Peyer's patch (tissue), 4 donors: ENCODE data around the gene FGF8.

Source experiments
- POLR2A ChIP-seq, 2 donors: fragments of 450-650 bp; IDR thresholded peaks; one replicate each; pipeline ENCODE4 v1.5.1; 2017; ENCODE audit warnings: antibody characterized with exemption in 2 of 2, mild to moderate bottlenecking in 2 of 2, moderate library complexity in 2 of 2
- TF ChIP-seq, protein P1 (sequence below), 6 experiments: fragments of 450-650 bp in 4 of 6; fragments of 200-600 bp in 2 of 6; sonication (generic) in 1 of 6; IDR thresholded peaks; one replicate each; pipeline ENCODE4 v1.5.1; 2017 to 2019; ENCODE audit warnings: antibody characterized with exemption in 6 of 6, mild to moderate bottlenecking in 3 of 6, moderate library complexity in 1 of 6

DNA sequence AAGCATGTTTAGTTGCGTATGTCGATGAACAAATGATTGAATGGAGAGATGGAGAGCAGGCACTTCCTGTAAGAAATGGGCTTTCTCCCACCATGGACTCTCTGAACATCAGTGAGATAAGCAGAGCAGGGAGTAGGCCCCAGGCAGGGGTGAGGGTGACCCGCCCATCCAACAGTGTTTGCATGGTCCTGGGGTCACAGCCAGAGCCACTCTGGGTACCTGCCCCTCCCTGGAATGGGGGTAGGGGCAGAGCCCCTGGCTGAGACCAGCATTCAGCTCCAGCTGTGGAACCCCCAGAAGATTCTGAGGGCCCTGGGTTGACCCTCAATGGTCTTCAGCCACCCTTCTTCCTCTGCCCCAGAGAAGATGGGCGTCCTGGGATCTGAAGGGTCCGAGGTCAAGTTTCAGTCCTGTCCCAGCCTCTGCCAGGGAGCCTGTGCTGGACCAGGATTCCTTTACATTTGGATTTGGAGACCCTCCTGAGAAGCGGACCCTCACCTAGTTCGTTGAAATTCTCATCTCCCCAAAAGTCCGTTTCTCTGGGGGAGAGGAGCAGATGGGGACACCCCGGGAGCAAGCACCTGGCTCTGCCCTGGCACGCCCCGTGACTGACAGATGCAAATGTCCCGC lies 2.4 kb upstream of the FGF8 start:
- TF ChIP-seq, protein P1, sequence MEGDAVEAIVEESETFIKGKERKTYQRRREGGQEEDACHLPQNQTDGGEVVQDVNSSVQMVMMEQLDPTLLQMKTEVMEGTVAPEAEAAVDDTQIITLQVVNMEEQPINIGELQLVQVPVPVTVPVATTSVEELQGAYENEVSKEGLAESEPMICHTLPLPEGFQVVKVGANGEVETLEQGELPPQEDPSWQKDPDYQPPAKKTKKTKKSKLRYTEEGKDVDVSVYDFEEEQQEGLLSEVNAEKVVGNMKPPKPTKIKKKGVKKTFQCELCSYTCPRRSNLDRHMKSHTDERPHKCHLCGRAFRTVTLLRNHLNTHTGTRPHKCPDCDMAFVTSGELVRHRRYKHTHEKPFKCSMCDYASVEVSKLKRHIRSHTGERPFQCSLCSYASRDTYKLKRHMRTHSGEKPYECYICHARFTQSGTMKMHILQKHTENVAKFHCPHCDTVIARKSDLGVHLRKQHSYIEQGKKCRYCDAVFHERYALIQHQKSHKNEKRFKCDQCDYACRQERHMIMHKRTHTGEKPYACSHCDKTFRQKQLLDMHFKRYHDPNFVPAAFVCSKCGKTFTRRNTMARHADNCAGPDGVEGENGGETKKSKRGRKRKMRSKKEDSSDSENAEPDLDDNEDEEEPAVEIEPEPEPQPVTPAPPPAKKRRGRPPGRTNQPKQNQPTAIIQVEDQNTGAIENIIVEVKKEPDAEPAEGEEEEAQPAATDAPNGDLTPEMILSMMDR (IDR thresholded peaks at IDR 0.05), result no peak
- no peak for TF ChIP-seq POLR2A (IDR thresholded peaks at IDR 0.05)
